Psoas muscle (tissue), 8 donors: Measurements from ENCODE around the gene AZIN2. TPM values are rescaled to one million over a fixed set of nuclear protein-coding genes. Genes with fewer than 3 reads are reported as not detected.
A peak's percentile ranks its signal among the peaks of the same experiment; 100 is the strongest.
"Not testable (repeated sequence)": the region's sequence is repeated elsewhere in the genome, so short reads cannot be mapped to it uniquely, and the experiment has no call there.

Experiments
- ATAC-seq, 4 donors: fragments of 200-7000 bp; cut with Tn5 transposase; one replicate each; pipeline ENCODE4 v1.9.1; 2020; ENCODE audit warnings: moderate library complexity in 3 of 4, mild to moderate bottlenecking in 2 of 4
- DNase-seq, 2 donors: peaks; one replicate each; pipeline ENCODE4 v3.0.0-alpha.2; 2020
- H3K27ac ChIP-seq: fragments of 200-600 bp; one replicate; pipeline ENCODE4 v1.8.0; 2022
- H3K27me3 ChIP-seq, 3 donors: fragments of 200-600 bp in 1 of 3; one replicate each; pipeline versions ENCODE4 v1.6.1 to v1.8.0; 2013 to 2022; ENCODE audit warnings: low read length in 2 of 3, mild to moderate bottlenecking in 2 of 3, moderate library complexity in 1 of 3; ENCODE audit not compliant: insufficient read depth in 3 of 3
- H3K36me3 ChIP-seq, 2 donors: fragments of 200-600 bp in 1 of 2; one replicate each; pipeline versions ENCODE4 v1.6.1 to v1.8.0; 2013 to 2022; ENCODE audit warnings: low read depth in 1 of 2, mild to moderate bottlenecking in 1 of 2, moderate library complexity in 1 of 2; ENCODE audit not compliant: insufficient read depth in 1 of 2
- H3K4me1 ChIP-seq: fragments of 200-600 bp; one replicate; pipeline ENCODE4 v1.8.0; 2022
- H3K4me3 ChIP-seq: fragments of 200-600 bp; one replicate; pipeline ENCODE4 v1.8.0; 2022; ENCODE audit warnings: mild to moderate bottlenecking
- H3K9me3 ChIP-seq: fragments of 200-600 bp; one replicate; pipeline ENCODE4 v1.8.0; 2022
- WGBS, 3 donors: extraction: QIAGEN DNeasy Blood & Tissue Kit; methylation state at CpG; one replicate each; pipeline versions ENCODE4 v1.1.6 to v1.1.7; 2013; 5-methylcytosine and 5-hydroxymethylcytosine counted together
- intact Hi-C, 2 donors: fragments of 100-400 bp; cut with DNase I; formaldehyde crosslinking; loops; one replicate each; pipeline versions ENCODE4 v1.11.0 to v1.14.2; 2022
- polyA plus RNA-seq, 3 donors: library from polyadenylated mRNA; stranded (reverse); fragments of 200-250 nt; gene quantifications; one replicate each; pipeline ENCODE4 v1.2.3, GENCODE V29; 2013
- total RNA-seq, 4 donors: library from RNA; stranded (reverse); fragmentation: NEBNext Ultra II Directional in 2 of 4; extraction: Animal tissue kit (Norgen Biotek cat#: 25700) in 2 of 4; gene quantifications; one replicate each; pipeline versions ENCODE4 v1.2.1 to v1.2.4, GENCODE V29; 2021 to 2023
- TF ChIP-seq, protein P1 (sequence below): fragments of 200-600 bp; IDR thresholded peaks from one replicate; pipeline ENCODE4 v1.8.0; 2022; ENCODE audit warnings: antibody characterized with exemption
- donor health status: healthy with polysubstance abuse.
- donor health status: DM: no; HTN: no; CAD: no; lungs with moderate emphysema.
- donor health status: Bipolar disorder and iron deficiency.
- donor health status: healthy.
- donor health status: DM: yes; HTN: yes; CAD: no.
- donor health status: DM: no; HTN: no; CAD: no.
- donor health status: DM: no; HTN: no; CAD: no.
- donor health status: DM: yes; HTN: yes; CAD: no.

AZIN2 gene
- total and polyA plus RNA-seq, 7 donors: 0.17 to 3.5 (median 0.96) TPM

DNA sequence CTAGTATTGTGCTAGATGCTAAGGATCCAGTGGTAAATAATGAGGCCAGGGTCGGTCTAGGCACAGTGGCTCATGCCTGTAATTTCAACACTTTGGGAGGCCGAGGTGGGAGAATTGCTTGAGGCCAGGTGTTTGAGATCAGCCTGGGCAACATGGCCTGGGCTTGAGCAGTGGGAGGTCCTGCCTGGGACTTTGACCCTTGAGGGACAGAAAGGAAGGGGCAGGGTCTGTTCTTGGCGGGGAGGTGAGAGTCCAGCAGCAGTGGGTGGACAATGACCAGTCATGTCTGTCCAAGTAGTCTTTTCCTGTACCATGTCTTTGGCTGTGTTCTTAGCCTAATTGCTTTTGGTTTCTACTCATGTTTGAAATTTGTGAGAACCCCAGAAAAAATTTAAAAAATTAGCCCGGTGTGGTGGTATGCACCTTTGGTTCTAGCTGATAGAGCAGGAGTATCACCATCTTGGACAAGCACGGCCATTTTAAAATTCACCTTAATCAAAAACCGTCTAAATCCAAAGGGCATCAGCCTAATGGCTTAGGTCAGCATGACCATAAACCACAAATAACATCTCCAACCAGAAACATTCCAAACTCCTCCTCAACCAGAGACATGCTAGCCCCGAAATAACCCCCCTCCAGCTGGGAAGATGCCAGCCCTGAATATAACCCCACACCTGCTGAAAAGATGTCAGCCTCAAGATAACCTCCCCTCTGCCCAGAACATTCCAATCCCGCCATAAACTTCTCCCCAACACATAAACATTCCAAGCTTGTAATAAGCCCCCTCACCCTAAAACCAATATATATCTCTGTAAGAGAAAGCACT is 37.5 kb upstream of the AZIN2 start:
- DNase-seq: no peak
- no peaks in the 10 kb centered on the region for H3K36me3 ChIP-seq
- H3K27ac ChIP-seq: peak overlapping the region; percentile 53
- peaks cover 10% of the 10 kb centered on the region for H3K4me1 ChIP-seq
- no peaks in the 10 kb centered on the region for H3K9me3 ChIP-seq
- TF ChIP-seq, protein P1, sequence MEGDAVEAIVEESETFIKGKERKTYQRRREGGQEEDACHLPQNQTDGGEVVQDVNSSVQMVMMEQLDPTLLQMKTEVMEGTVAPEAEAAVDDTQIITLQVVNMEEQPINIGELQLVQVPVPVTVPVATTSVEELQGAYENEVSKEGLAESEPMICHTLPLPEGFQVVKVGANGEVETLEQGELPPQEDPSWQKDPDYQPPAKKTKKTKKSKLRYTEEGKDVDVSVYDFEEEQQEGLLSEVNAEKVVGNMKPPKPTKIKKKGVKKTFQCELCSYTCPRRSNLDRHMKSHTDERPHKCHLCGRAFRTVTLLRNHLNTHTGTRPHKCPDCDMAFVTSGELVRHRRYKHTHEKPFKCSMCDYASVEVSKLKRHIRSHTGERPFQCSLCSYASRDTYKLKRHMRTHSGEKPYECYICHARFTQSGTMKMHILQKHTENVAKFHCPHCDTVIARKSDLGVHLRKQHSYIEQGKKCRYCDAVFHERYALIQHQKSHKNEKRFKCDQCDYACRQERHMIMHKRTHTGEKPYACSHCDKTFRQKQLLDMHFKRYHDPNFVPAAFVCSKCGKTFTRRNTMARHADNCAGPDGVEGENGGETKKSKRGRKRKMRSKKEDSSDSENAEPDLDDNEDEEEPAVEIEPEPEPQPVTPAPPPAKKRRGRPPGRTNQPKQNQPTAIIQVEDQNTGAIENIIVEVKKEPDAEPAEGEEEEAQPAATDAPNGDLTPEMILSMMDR: no peak
- ATAC-seq: peak in 3 of 4 donors; percentile 29 to 46 (median 45)
- H3K27me3 ChIP-seq: no peaks in the 10 kb centered on the region
- no peak overlapping the region for H3K4me3 ChIP-seq
- 55 to 58% (median 57%) methylated on average over 8 of the region's 8 CpGs for WGBS, 3 donors
- intact Hi-C loops: no loop called here

DNA sequence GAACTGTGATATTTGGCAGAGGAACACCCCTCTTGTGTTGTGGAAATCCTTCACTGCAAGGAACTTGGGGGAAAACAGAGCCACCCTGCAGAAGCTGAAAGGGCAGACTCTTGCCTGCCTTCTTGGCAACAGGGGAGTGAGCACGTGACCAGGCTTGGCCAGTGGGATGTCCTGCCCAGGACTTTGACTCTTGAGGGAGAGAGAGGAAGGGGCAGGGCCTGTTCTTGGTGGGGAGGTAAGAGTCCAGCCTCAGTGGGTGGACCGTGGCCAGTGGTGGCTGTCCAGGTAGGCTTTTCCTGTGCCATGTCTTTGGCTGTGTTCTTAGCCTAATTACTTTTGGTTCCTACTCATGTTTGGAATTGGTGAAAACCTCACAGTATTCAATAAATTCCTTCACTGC is 35.7 kb upstream of the AZIN2 start:
- TF ChIP-seq, protein P1: no peak
- H3K4me3 ChIP-seq: no peak overlapping the region
- H3K27ac ChIP-seq: no peak overlapping the region
- ATAC-seq (peak in 3 of 4 donors; percentile 41 to 58 (median 46)), DNase-seq (no peak)
- peaks cover 10% of the 10 kb centered on the region for H3K4me1 ChIP-seq
- H3K27me3 ChIP-seq: no peaks in the 10 kb centered on the region
- no peaks in the 10 kb centered on the region for H3K9me3 ChIP-seq
- 22 to 50% (median 45%) methylated on average over 2 of the region's 2 CpGs for WGBS, 3 donors
- H3K36me3 ChIP-seq: no peaks in the 10 kb centered on the region
- intact Hi-C loops: no loop called here

DNA sequence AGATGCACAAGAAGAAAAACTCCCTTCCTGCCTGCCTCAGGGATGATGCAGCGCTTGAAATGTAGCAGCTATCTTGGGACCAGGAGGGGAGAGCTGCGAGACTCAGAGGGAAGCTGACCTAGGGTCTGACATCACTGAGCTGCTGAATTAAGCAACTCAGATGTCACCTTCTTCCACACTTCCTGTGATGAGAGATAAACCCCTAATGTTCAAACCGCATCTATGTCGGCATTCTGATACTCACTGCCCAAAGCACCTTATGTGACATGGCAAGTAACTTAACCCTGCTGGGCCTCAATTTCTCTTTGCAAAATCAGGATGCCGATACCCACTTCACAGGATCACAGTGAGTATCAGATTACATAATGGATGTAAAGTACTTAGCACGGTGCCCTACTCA is 35.1 kb upstream of the AZIN2 start:
- DNase-seq (no peak), ATAC-seq (peak; percentile 37 to 67 (median 56))
- Histone ChIP-seq H3K36me3 (no peaks in the 10 kb centered on the region), H3K4me3 (no peak overlapping the region), H3K4me1 (peaks cover 10% of the 10 kb centered on the region), H3K27me3 (no peaks in the 10 kb centered on the region), H3K27ac (no peak overlapping the region), H3K9me3 (no peaks in the 10 kb centered on the region)
- WGBS, 3 donors: 47 to 60% (median 51%) methylated on average over 6 of the region's 6 CpGs
- intact Hi-C loops: no loop called here
- TF ChIP-seq, protein P1: no peak

DNA sequence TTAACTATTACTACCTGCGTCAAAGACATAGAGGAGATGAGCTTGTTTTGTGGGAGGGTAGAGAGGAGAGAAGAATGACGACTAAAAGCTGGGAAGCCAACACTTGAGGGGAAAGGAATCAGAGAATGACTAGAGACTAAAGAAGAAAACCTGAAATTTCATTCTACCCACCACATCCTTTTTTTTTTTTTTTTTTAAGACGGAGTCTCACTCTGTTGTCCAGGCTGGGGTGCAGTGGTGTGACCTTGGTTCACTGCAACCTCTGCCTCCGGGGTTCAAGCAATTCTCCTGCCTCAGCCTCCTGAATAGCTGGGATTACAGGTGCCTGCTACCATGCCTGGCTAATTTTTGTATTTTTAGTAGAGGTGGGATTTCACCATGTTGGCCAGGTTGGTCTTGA is 34.7 kb upstream of the AZIN2 start:
- H3K27me3 ChIP-seq, H3K4me1 ChIP-seq, H3K36me3 ChIP-seq, intact Hi-C loops, DNase-seq, H3K4me3 ChIP-seq, H3K27ac ChIP-seq, H3K9me3 ChIP-seq, ATAC-seq: not testable (repeated sequence)
- WGBS, 3 donors: 85 to 98% (median 85%) methylated on average over 3 to 4 of the region's 4 CpGs

DNA sequence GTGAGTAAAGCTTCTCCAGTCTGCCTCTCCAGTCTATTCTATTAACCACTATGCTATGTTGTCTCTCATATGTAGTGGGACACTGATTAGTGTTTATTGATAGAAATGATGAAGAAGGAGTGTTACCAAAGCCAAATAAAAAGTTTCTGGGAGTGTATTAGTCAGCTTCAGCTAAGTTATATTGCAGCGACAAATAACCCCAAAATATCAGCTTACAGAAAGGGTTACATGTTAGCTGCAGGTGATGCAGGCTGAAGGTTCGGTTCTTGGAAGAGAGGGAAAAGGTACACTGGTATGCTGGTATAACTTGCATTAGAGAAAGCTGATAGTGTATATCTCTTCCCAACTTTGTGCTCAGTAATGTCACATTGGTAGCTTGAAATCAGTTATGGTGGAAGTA is 33.7 kb upstream of the AZIN2 start:
- H3K4me3 ChIP-seq: no peak overlapping the region
- WGBS, 3 donors: 93 to 95% (median 95%) methylated on average over 2 of the region's 2 CpGs
- H3K27ac ChIP-seq: no peak overlapping the region
- H3K4me1 ChIP-seq: peaks cover 10% of the 10 kb centered on the region
- DNase-seq: no peak
- no peaks in the 10 kb centered on the region for H3K36me3 ChIP-seq
- H3K27me3 ChIP-seq: no peaks in the 10 kb centered on the region
- intact Hi-C loops: no loop called here
- H3K9me3 ChIP-seq: no peaks in the 10 kb centered on the region
- TF ChIP-seq, protein P1: no peak
- no peak for ATAC-seq
